MM.1S (cell line): ENCODE results near the gene PLGRKT.

Source experiments
- EZH2phosphoT487 ChIP-seq: fragments of 300-600 bp; sonication (generic); IDR thresholded peaks from 2 replicates; pipeline ENCODE4 v1.6.1; 2018; ENCODE audit warnings: antibody characterized with exemption, low read length
- TF ChIP-seq, protein P1 (sequence below): fragments of 300-600 bp; sonication (generic); IDR thresholded peaks from 2 replicates; pipeline ENCODE4 v1.5.1; 2016; ENCODE audit warnings: antibody characterized with exemption, low read length, mixed read lengths

DNA sequence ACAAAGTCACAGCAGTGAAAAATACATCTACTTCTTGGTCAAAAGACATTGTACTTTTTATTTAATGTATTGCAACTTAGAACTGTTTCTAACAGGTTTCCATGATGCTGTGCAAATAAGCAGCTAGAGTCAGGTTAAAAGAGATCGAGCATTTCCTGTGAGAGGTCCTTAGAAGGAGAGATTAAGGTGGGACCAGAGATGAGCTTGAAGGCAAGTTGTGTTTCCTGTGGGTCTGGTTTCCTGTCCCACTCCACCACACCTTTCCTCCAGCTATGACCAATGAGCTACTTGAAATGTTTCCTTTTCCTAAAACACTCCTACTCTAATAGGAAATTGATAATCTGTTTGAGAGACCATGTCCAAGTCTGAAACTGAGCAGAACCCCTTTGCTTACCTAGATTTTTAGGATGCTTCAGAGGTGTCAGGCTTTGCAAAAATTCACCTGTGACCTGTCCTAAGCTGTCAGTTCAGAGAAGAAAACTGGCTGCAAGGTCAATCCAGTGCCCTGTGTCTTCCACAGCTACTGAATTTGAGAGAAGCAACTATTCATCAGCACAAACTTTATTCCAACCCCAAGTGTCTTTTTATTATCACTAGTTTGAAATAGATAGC lies 85.0 kb downstream of the PLGRKT start:
- TF ChIP-seq, protein P1, sequence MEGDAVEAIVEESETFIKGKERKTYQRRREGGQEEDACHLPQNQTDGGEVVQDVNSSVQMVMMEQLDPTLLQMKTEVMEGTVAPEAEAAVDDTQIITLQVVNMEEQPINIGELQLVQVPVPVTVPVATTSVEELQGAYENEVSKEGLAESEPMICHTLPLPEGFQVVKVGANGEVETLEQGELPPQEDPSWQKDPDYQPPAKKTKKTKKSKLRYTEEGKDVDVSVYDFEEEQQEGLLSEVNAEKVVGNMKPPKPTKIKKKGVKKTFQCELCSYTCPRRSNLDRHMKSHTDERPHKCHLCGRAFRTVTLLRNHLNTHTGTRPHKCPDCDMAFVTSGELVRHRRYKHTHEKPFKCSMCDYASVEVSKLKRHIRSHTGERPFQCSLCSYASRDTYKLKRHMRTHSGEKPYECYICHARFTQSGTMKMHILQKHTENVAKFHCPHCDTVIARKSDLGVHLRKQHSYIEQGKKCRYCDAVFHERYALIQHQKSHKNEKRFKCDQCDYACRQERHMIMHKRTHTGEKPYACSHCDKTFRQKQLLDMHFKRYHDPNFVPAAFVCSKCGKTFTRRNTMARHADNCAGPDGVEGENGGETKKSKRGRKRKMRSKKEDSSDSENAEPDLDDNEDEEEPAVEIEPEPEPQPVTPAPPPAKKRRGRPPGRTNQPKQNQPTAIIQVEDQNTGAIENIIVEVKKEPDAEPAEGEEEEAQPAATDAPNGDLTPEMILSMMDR: no peak
- no peak for TF ChIP-seq EZH2phosphoT487
